HG02571 (cell line): ENCODE data around the gene C1orf94.
"Not testable (repeated sequence)": the region's sequence is repeated elsewhere in the genome, so short reads cannot be mapped to it uniquely, and the experiment has no call there.

Experiments
- ATAC-seq: cut with Tn5 transposase; IDR thresholded peaks from one replicate; pipeline ENCODE4 v1.9.1; 2021; ENCODE audit warnings: mild to moderate bottlenecking, moderate library complexity; ENCODE audit not compliant: unreplicated experiment

The C1orf94 gene

GRCh38 chr1:34164771-34165391 is 11.8 kb upstream of the C1orf94 start, which contains the start of gene CSMD2:
CSMD2 (minus strand) TSS chr1:34165230; CDS start chr1:34165097, 133 bp downstream.
- ATAC-seq: no peak

DNA sequence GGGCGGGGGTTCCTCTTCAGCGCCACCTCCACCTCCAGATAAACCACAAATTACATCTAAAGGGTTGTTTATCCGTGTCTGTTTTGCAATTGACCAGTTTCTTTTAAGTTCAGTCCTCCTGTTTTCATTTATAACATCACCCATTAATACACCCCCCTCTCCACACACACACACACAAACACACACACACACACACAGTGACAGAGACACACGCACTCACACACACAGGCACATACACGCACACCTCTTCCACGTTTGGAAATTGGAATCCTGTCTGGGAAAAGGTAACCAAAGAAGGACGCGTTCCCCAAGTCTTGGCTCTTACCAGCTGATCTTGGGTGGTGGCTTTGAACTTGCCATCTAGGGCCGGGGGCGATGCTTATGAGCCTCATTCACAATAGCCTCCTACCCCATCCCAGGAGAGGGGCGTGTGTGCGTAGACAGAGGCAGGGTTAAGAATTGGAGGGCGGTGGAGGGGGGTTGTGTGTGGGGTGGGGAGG is 11.2 kb upstream of the C1orf94 start:
- no peak for ATAC-seq

DNA sequence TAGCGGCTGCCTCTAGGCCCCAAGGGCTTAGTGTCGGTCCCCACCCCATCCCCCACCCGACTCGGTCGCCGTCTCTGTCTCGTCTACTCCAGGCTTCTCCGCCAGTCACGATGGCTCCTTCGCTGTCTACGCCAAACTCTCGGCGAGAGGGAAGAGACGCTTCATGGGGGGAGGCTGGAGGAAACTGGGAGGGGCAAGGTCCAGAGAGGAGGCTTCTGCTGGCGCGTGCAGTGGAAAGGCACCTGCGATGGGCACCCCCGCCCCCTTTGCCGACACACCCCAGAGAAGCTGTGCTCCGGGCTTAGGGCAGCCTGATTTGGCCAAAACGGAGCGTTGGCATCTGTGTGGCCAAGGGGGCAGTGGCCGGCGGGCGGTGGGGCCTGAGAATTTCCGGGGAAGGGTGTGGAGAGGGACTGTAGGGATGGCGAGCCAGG is 10.5 kb upstream of the C1orf94 start:
- no peak for ATAC-seq

DNA sequence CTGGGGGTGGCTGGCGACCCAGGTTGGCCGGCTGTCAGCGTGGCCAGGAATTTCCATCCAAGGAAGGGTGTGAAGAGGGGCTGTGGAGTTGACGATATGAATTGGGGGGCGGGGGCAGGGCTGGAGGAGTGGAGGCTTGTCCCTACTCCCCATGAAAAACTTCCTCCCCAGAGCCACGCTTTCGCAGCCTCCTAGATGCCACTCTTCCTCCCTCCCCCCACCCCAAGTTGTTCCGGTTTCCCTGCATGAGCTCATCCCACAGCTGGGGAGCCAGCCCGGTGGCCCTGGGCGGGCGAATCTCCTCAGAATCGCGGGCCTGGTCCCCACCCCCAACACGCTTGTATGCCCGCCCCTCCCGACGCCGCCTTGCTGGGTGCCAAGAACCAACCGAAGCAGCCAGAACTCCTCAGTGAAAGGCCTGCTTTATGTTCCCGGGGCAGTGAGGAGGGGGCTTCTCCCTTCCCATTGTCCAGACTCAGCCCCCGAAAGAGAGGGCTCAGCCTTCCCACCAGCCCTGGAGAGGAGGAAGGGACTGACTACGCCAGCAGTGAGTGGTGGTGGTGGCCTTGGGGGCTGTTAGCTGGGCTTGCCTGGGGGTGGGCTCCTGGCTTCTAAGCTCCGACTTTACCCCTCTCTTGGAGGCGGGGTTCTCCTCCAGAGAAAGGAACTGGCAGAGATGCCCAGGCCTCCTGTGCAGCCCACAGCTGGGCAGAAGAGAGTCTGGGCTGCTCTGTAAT is 9.9 kb upstream of the C1orf94 start:
- no peak for ATAC-seq

DNA sequence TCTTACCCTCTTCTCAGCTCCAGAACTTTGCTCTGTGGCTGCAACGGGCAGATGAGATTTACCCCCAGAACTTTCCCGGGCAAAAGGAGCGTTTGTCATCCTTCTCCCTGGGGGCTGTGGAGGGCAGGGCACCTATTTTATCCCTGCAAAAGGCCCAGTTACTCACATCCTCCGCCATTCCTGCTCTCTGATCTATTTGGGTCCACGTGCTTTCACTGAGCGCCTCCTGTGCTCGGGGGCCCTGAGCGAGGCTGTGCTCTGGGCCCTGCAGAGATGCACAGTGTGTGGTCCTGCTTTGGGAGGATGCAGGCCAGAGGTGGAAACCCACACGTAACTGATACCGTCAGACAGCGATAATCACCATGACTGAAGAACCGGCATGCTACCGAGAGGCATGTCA is 9.3 kb upstream of the C1orf94 start:
- ATAC-seq: no peak

- ATAC-seq: no peak
Measured at GRCh38 chr1:34175744-34176143, 963 bp upstream of the C1orf94 start.

DNA sequence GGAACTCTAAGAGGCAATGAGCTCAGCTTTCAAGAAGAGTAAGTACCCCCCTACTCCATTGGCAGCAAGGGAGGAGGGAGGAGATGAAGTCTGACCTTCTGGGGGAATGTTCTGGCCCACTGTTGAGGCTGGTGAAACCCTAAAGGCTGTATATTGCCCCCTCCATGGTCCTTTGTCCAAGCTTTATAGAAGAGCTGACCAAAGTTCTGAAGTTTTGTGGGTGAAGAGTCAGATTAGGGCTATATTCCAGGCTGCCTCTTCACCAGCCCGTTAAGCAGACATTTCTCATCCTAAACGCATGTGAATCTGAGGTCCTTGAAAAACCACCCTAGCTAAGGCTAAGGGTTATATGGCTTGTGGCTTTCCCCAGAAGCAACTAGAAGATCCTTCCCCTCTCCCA is 1.4 kb downstream of the C1orf94 start:
- ATAC-seq: no peak

GRCh38 chr1:34183381-34183780 is 6.7 kb downstream of the C1orf94 start:
- not testable (repeated sequence) for ATAC-seq

DNA sequence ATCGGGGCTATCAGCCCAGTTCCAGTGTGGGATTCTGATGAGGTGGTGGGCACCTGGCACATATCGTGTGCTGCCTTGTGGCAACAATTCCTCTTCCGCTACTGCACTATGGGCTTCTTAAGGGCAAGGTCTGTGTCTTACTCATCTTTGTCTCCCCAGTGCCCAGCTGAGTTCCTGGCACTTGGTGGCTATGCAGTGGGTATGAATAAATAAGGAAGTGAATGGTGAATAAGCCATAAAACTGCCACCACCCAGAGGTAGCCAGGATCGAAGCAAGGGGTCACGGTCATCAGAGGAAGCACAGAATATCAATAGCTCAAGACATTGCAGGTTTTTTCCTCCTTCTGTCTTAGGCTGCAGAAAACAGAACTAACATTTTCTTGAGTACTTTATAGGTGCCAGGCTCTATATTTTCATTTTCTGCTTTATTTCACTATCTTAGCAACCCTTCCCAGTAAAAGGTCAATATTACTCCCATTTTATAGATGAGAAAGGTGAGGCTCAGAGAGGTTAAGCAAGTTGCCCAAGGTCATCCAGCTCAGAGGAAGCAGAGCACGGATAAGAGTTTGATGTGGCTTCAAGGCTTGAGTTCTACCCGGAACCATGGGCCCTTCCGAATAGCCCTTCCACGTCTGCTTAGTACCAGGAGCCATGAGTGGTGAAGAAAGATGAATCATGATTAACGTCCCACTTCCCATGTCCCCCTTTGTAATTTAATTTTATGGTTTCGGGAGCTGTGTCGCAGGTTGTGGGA is 10.2 kb downstream of the C1orf94 start:
- ATAC-seq: no peak

DNA sequence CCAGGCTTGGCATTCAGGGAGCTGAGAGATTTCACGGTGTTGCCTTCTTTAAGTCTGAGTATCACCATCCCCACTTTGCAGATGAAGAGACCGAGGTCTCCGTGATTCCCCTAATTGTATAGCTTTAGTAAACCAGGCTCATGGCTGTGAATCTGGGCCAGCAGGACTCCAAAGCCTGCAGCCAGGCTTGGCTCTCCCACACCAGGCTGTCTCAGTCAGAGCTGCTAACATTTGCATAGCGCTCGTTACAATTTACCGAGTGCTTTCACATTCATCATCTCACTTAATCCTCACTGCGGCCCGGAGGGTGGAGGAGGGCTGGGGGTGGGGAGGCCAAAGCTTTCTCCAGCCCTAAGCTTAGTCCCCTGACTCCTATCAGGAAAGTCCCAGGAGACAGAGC is 11.7 kb downstream of the C1orf94 start:
- no peak for ATAC-seq

DNA sequence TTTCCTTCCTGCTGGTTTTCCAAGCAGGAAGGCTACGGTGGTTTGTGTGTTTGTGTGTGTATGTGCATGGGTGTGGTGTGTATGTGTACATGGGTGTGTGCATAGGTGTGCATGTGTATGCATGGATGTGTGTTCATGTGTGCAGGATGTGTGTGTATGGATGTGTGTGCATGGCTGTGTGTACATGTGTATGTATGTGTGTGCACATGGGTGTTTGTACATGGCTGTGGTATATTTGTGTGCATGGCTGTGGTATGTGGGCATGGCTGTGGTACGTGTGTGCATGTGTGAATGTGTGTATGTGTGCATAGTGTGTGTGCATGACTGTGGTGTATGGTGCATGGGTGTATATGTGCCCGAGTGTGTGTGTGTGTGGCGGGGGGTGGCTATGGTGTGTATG is 12.3 kb downstream of the C1orf94 start:
- no peak for ATAC-seq

DNA sequence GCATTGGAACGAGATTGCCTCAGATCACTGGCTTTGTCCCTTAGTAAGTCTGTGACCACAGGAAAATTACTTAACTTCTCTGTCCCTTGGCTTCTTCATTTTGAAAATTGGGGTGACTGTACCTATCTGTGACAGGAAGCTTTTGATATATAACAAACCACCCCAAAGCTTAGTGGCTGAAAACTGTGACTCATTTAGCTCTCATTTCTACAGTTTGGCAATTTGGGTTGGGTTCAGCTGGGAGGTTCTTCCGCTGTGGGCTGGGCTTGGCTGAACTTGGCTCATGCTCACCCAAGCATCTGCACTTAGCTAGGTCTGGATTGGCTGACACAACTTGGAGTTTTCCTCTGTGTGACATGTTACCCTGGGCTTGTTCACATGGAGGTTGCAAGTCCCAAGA is 14.0 kb downstream of the C1orf94 start:
- ATAC-seq: no peak

GRCh38 chr1:34192621-34193020 is 15.9 kb downstream of the C1orf94 start:
- no peak for ATAC-seq

GRCh38 chr1:34199927-34200326 is 23.2 kb downstream of the C1orf94 start:
- ATAC-seq: no peak

DNA sequence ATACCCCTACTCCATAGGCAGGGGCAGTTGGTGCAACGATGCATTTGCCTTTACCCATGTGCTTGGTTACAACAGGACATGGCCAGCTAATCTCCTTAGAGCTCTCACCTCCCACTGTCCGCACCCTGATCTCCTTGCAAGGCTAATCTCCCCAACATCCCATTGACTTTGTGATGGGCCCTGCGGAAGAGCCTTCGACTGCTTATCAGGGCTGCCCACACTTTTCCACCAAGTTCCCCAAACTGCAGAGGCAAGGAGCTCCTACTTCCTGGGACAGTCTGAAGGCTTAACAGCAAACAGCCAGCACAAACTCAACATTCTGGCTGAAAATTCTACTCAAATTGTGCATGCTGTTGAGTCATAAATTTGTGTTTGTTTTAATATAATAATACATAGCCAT is 36.0 kb downstream of the C1orf94 start:
- no peak for ATAC-seq

DNA sequence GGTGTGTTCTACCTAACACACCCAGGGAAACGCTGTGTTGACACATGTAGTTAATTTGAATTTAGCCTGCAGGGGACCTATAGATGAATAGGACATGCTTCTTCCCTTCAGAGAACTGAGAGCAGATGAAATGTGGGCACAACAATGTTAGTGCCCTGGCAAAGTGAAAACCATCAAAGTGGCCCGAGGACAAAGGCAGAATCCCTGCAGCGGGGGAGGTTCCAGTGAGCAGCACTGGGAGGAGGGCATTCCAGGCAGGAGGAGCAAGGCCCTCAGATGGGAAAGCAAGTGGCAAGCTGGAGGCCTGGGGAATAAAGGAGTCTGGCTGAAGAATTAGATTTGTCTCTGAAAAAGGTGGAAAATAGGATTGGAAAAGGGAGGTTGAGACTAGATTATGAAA is 37.2 kb downstream of the C1orf94 start:
- no peak for ATAC-seq

GRCh38 chr1:34231441-34231840 is 54.7 kb downstream of the C1orf94 start:
- no peak for ATAC-seq

GRCh38 chr1:34235594-34235993 is 58.9 kb downstream of the C1orf94 start:
- ATAC-seq: no peak

GRCh38 chr1:34236089-34236488 is 59.4 kb downstream of the C1orf94 start:
- ATAC-seq: no peak

DNA sequence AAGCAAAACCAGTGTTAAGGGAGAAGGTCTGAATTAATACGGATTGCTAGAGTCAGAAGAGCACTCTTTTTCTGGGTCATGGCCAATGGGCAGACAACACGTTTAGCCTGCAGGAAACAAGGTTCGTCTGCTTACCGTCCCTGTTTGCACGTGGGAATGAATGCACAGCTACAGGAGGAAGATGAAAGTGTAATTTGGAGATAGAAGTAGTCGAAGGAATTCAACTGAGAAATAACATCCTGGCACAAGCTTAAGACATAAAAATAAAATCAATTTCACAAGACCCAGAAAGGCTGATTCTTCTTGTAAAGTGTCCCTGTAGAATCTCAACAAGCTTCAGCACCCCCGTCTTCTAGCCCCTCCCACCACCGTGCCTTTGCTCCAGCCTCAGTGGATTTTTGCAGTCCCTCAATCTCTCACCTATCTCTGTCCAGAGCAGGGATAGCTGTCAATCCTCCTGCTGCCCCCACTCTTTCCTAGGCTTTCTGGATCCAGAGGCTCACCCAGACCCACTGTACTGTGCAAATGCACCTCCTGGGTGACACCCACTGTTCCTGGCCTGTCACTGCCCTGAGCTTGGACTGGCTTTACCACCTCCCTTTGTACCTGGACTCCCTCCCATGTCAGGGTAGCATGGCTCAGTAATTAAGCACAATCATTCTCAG is 60.6 kb downstream of the C1orf94 start:
- no peak for ATAC-seq

DNA sequence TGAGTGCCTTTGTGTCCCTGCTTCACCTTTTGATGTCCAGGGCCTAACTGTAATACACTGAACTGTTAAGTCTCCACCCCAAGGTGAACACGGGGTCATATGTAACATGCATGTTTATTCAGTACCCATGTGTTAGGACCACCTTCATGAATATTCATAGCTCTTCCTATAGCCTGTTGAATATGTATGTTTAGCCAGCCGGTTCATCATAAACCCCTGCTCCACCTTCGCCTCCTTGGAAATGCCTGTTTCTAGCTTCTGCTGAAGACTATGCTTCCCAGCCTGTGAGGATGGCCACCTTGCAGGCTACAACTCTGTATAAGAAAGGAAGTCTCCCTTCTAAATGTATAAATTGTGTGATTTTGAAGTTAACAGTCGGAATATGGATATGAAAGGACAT is 69.3 kb downstream of the C1orf94 start:
- no peak for ATAC-seq
